GM18868 (cell line): ENCODE data around the gene C22orf39.

ENCODE experiments used
- ATAC-seq: cut with Tn5 transposase; IDR thresholded peaks from one replicate; pipeline ENCODE4 v1.9.1; 2021; ENCODE audit warnings: mild to moderate bottlenecking, moderate library complexity; ENCODE audit not compliant: unreplicated experiment

C22orf39 gene

DNA sequence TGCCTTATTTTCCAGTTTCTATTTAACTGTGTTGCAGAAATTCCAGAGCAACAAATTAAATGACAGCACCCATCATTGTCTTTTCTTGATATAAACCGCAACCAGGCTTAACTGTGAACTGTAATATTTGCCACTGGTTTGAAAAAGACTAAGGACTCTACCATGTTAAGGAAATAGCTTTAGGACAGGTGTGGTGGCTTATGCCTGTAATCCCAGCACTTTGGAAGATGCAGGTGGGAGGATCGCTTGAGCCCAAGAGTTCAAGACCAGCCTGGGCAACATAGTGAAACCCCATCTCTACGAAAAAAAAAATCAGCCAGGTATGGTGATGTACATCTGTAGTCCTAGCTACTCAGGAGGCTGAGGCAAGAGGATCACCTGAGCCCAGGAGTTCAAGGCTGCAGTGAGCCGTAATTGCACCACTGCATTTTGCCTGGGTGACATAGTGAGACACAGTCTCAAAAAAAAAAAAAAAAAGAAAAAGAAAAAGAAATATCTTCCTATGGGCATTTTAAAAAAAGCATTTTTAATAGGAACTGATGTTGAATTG is 44.8 kb downstream of the C22orf39 start:
- ATAC-seq = no peak

DNA sequence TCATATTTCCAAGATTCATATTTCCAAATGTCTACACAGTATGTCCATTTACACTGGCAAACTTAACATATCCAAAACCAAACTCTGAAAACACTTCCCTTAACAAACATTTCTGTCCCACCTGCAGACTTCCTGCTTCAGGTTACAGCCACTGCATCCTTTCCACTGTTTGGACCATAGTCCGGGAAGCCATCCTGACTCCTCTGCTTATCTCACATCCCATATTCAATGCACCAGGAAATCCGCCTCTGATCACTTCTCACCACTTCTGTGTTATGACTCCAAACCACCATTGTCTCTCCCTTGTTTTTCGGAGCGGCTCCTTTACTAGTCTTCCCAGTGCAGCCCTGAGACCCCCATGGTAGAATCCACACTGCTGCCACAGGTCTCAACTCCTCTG is 46.0 kb downstream of the C22orf39 start:
- no peak for ATAC-seq

GRCh38 chr22:19400881-19401280 is 46.6 kb downstream of the C22orf39 start:
- ATAC-seq = no peak

DNA sequence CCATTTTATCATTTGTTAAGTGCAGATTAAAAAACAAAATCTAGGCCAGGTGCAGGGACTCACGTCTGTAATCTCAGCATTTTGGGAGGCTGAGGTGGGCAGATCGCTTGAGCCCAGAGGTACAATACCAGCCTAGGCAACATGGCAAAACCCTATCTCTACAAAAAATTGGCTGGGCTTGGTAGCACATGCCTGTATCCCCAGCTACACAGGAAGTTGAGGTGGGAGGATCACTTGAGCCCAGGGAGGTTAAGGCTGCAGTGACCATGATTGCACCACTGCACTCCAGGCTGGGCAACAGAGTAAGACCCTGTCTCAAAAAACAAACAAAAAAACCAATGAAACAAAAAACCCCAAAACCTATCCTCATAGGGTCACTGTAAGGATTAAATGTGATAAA is 48.9 kb downstream of the C22orf39 start:
- ATAC-seq = no peak

DNA sequence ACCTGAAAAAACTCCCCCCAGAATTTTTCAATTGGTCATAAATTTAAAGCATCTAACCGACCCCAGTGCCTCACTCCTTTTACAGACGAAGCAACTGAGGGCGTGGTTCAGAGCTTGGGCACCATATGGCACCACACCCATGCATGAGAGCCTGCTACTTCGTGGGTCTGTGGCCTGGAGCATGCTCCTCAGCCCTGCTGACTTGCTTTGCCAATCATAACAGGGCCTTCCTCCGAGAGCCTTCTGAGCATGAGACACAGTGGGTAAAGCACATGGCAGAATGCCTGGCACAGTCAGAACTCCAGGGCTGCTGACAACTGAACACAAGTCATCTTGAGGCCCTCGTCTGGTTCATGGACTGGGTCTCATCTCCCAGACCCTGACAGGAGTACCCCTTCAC is 49.3 kb downstream of the C22orf39 start:
- no peak for ATAC-seq

DNA sequence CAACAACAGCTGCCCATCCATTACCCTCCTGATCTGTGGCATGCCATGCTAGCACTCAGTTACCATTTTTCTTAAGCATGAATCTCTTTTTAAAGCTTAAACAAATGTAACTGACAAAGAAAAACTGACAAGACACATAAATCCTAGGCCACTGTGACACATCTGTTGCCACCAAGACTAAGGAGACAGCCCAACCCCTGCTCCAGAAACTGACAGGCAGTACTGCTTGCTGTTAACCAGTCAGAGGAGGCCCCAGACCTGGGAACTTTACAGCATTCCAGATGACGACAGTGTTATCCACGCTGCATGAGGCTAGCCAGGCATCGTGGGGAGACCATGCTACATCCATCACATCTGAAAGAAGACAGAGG is 49.8 kb downstream of the C22orf39 start:
- no peak for ATAC-seq

GRCh38 chr22:19396934-19397733 is 50.4 kb downstream of the C22orf39 start:
- no peak for ATAC-seq

DNA sequence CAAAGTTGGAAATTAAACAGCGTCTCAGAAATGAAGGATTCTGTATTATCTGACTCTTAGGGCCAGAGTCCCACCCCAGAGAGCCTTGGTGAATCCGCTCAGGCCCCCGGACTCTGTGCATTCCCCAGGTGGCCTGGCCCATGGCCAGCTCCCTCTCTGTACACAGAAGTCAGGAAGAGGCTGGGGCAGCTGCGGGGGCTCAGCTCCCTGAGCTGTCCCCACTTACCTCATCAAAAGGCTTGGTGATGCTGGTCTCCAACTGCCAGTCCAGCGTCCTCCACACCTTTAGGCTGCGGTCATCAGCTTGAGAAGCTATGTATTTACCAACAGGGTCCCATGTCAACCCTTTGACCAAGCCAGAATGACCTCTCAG is 51.0 kb downstream of the C22orf39 start:
- no peak for ATAC-seq

DNA sequence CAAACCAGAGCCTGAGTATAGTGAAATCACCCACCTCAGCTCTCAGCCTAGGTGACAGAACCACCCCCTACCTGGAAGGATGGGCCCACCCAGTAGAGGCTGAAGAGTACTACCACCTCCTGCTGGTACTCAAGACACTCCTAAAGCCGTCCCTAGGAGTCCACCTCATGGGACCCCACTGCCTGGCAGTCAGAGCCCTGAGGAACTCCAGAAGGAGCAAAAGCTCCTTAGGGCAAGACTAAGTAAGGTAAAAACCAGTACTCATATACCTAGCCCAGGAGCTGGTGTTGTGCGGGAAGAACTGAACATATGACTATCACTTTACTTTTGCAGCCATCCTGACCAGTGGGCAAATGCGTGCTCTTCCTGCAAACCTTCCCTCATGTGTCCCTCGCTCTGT is 52.2 kb downstream of the C22orf39 start:
- ATAC-seq = no peak

DNA sequence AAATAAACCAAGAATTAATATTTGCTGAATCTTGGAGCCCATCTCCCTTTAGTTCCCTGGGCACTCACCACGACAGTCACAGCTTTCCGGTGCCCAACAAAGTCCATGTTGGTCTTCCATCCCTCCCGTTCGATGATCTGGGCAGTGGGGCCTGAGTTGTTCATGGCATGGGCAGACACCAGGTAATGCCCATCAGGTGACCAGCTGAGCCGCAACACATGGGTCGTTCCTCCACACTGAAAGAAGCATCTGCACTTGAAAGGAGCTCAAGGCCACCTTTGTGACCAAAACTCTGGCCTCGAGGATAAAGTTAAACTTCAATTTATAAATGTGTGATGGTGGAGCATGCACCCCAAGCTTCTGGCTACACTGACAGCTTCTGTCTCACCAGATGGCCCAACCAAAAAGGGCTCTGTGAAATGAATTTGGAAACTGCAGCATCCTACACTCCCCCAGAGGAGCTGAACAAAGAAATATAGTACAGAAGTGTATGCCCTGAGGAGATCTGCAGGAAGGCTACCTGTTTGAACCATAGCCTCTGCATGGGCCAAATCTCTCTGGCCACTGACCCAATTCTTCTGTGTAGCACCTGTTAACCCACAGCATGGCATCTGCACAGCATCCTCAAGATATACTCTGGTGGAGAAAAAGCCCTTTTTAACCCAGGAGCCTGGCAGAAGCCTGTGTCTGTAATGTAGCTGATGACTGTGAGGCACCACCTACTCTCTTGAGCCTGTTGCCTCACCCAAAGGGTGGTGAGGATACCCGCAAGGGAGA is 53.0 kb downstream of the C22orf39 start:
- ATAC-seq = no peak

GRCh38 chr22:19393704-19394103 is 53.8 kb downstream of the C22orf39 start:
- ATAC-seq = no peak
